ENCODE results near the gene NMT1. TPM values are rescaled to one million over a fixed set of nuclear protein-coding genes. Genes with fewer than 3 reads are reported as not detected.

The NMT1 gene
- total RNA-seq, 6 experiments from 2014 or later, result 135 to 152 (median 142) TPM

DNA sequence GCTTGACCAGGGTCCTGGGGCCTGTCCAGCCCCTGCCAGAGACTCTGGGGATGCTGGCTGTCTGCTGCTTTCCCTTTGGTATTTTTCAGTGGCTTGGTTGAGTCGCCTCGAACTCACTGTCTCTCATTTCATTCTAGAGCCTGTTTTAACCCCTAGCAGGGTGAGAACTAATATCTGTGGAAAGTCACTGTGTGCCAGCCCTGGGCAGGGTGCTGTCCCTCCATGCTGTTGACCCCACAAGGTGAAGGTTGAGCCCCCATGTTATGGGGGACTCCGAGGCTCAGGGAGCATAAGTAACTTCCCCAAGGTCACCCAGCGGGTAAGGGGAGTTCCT, 42.6 kb upstream of the NMT1 start:
- peaks cover 5% of the 10 kb centered on the region for H3K27me3 Mint-ChIP-seq (ENCODE audit: insufficient read depth)
- no peak for DNase-seq
- H3K4me3 Mint-ChIP-seq, result peak overlapping the region; percentile 90
- H3K36me3 Mint-ChIP-seq (ENCODE audit: low read depth), result peaks cover 4% of the 10 kb centered on the region; the same call in 1 of the 2 replicates
- TF ChIP-seq, protein P1, sequence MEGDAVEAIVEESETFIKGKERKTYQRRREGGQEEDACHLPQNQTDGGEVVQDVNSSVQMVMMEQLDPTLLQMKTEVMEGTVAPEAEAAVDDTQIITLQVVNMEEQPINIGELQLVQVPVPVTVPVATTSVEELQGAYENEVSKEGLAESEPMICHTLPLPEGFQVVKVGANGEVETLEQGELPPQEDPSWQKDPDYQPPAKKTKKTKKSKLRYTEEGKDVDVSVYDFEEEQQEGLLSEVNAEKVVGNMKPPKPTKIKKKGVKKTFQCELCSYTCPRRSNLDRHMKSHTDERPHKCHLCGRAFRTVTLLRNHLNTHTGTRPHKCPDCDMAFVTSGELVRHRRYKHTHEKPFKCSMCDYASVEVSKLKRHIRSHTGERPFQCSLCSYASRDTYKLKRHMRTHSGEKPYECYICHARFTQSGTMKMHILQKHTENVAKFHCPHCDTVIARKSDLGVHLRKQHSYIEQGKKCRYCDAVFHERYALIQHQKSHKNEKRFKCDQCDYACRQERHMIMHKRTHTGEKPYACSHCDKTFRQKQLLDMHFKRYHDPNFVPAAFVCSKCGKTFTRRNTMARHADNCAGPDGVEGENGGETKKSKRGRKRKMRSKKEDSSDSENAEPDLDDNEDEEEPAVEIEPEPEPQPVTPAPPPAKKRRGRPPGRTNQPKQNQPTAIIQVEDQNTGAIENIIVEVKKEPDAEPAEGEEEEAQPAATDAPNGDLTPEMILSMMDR (IDR thresholded peaks at IDR 0.05), result no peak
- H3K4me1 Mint-ChIP-seq (ENCODE audit: low read depth), result peaks cover 25% of the 10 kb centered on the region
- H3K9me3 Mint-ChIP-seq, result no peaks in the 10 kb centered on the region
- H3K27ac Mint-ChIP-seq, result peak overlapping the region; percentile 74

DNA sequence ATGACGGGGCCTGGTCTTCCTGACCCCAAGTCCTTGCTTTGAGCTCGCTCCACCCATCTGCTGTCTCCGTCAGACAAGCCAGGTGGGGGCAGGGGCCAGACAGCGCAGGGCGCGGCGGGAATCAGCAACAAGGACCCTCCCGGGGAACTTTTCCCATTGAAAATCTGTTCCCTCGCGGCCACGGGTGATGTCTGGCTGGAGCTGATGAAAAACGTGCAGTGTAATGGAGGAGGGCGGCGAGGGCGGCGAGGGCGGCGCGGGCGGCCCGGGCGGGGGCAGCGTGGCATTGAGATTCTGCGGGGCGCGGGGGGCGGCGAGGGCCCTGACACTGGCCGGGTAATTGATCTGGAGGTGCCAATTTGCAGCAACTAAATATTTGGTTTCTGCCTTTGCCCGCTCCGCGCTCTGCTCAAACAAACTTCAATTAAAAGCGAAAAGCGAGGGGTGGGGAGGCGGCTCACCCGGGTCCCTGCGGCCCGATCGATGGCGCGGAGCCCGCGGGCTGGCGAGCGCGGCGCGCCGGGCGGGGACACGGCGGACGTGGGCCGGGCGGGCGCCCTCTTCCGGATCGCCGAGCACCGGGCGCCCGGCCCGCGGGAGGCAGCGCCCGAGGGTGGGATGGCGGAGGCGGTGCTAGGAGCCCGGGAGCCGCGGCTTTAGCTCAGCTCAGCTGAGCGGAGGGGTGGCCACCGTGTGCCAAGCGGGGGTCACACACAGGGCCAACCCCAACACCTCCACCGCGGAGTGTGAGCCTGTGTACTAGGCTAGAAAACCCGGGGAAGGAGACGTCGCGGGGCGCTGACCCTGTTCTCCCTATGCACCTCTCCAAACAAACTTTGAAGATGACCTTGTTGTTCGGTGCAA, 42.0 kb upstream of the NMT1 start:
- peaks cover 4% of the 10 kb centered on the region; the same call in 1 of the 2 replicates for H3K36me3 Mint-ChIP-seq (ENCODE audit: low read depth)
- H3K4me3 Mint-ChIP-seq, result peak overlapping the region; percentile 90
- peaks cover 5% of the 10 kb centered on the region for H3K27me3 Mint-ChIP-seq (ENCODE audit: insufficient read depth)
- H3K27ac Mint-ChIP-seq, result peak overlapping the region; percentile 74
- H3K9me3 Mint-ChIP-seq, result no peaks in the 10 kb centered on the region
- peaks cover 25% of the 10 kb centered on the region for H3K4me1 Mint-ChIP-seq (ENCODE audit: low read depth)
- TF ChIP-seq, protein P1 (IDR thresholded peaks at IDR 0.05), result peak; percentile 67
- DNase-seq, result no peak

DNA sequence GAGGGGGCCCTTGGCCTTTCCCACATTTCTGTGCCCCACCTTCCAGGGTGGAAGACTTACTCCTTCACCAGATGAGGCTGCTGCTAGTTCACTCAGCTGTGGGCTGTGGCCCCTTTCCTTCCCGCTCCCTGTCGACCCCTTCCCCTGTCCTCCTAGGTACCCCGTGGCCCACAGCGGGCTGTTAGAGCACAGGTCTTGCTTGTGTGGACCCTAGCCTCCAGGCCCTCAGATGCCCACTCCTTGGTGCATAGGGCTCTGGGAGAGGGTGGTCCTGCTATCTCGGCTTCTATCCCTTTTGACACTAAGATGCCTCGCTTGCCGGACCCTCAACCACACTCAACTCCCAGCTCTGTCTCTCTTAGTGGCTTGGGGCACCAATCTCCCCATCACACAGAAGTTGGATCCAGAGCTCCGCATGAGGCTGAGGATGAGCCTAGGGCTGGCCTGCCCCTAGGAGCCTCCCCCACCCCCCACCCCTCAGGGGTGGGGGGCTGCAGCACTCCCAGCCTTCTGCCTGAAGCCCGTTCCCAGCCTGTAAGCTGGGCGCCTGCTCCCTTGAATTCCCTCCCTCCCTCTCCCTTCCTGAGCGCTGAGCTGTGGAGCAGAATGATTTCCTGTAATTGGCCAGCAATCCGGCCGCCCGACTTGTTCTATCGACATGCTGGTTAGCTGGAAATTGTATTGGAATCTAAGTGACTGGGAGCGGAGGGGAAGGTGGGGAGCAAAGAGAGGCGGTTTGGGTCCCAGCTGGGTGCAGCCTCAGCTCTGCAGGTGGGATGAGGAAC, 40.6 kb upstream of the NMT1 start:
- no peak for DNase-seq
- no peak overlapping the region for H3K27ac Mint-ChIP-seq
- H3K4me3 Mint-ChIP-seq, result no peak overlapping the region

DNA sequence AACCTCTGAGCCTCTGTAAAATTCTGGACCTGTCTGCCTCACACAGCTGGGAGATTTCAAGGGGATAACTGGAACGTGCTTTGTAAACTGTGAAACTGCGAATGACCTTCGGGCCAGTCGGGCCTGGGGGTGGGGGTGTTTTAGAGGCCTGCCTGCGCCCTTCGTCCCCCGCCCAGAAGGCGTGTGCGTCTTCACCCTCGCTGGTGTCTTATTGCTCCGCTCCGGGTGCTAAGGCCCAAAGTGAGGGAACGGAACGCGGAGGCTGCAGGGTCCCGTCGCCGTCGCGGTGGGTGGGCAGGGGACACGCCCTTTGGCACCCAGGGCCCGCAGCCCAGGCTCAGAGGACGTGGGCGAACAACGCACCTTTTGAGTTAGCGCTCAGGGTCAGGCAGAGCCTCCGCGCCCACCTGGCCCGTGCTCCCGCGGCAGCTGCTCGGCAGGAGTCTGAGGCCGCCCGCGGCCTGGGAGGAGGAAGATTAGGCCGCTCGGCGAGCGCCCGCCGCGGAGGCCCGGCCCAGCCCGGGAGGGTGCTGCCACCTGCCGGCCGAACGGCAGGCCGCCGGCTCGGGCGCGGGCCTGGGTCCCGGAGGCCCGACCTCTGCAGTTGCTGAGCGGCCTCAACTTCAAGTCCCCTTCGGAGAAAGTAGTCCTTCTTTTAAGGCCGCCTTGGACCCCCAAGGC, 39.4 kb upstream of the NMT1 start:
- peak overlapping the region; percentile 32; the same call in 1 of the 2 replicates for H3K4me3 Mint-ChIP-seq
- peaks cover 5% of the 10 kb centered on the region for H3K27me3 Mint-ChIP-seq (ENCODE audit: insufficient read depth)
- H3K9me3 Mint-ChIP-seq, result no peaks in the 10 kb centered on the region

More for the DNA sequence above, 40.6 kb upstream of the NMT1 start:
- peaks cover 25% of the 10 kb centered on the region for H3K4me1 Mint-ChIP-seq (ENCODE audit: low read depth)
- H3K27me3 Mint-ChIP-seq (ENCODE audit: insufficient read depth), result peaks cover 5% of the 10 kb centered on the region
- TF ChIP-seq, protein P1 (IDR thresholded peaks at IDR 0.05), result no peak
- H3K36me3 Mint-ChIP-seq (ENCODE audit: low read depth), result peaks cover 4% of the 10 kb centered on the region; the same call in 1 of the 2 replicates
- H3K9me3 Mint-ChIP-seq, result no peaks in the 10 kb centered on the region

DNA sequence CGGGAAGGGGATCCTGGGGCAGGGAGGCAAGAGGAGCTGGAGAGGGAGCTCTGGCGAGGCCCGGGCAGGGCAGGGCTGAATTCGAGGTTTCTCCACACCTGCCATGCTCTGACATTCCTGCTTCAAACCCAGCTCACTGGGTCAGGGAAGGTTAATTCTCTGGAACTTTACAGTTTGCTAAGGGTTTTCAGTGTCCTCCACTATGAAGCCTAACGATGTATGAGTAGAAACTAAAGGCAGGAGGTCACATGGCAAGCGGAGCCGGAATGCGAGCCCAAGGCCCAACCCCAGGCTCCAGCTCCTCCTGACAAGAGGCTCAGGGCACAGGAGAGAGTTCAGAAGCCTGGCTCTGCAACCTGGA, 38.8 kb upstream of the NMT1 start:
- H3K4me1 Mint-ChIP-seq (ENCODE audit: low read depth), result peaks cover 25% of the 10 kb centered on the region
- TF ChIP-seq, protein P1 (IDR thresholded peaks at IDR 0.05), result peak; percentile 74
- H3K9me3 Mint-ChIP-seq, result no peaks in the 10 kb centered on the region
- no peak overlapping the region for H3K27ac Mint-ChIP-seq
- H3K36me3 Mint-ChIP-seq (ENCODE audit: low read depth), result peaks cover 4% of the 10 kb centered on the region; the same call in 1 of the 2 replicates
- H3K4me3 Mint-ChIP-seq, result no peak overlapping the region
- H3K27me3 Mint-ChIP-seq (ENCODE audit: insufficient read depth), result peaks cover 5% of the 10 kb centered on the region
- DNase-seq, result no peak

More for the DNA sequence above, 39.4 kb upstream of the NMT1 start:
- peak; percentile 12 for DNase-seq
- no peak overlapping the region for H3K27ac Mint-ChIP-seq
- H3K4me1 Mint-ChIP-seq (ENCODE audit: low read depth), result peaks cover 25% of the 10 kb centered on the region
- peaks cover 4% of the 10 kb centered on the region; the same call in 1 of the 2 replicates for H3K36me3 Mint-ChIP-seq (ENCODE audit: low read depth)
- TF ChIP-seq, protein P1 (IDR thresholded peaks at IDR 0.05), result peak; percentile 99

Measured in HFFc6 (cell line).